ENCODE data around the gene SSX7.
"Not testable (repeated sequence)": the region's sequence is repeated elsewhere in the genome, so short reads cannot be mapped to it uniquely, and the experiment has no call there.

The SSX7 gene, protein sequence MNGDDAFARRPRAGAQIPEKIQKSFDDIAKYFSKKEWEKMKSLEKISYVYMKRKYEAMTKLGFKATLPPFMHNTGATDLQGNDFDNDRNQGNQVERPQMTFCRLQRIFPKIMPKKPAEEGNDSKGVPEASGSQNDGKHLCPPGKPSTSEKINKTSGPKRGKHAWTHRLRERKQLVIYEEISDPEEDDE
- total RNA-seq = 0 reads per million in 4 donors

DNA sequence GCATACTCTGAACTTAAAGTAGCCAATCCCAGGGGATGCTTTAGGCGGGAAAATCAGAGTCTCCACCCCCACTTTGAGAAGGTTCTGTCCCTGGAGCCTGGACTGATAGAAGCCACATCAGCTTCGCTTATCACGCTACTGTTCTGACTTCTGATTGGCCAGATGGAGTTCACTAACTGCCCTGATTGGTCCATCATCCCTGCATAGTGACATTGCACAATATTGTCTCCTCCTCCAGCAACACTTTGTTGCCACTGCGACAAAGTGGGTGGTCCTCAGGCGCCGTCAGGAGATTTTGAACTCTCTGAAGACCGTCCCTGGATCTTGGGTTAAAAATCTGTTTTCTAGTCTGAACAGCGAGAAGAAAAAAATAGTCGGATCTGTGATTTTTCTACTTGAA lies at the start of gene SSX7:
SSX7 (minus strand) TSS at position 101 of the 400 bp plus-strand sequence. CDS start 1,428 bp downstream, outside the sequence.
- DNase-seq = not testable (repeated sequence)

- not testable (repeated sequence) for DNase-seq
These were observed 37.3 kb upstream of the SSX7 start for GRCh38 chrX:52692034-52692433.

- DNase-seq = not testable (repeated sequence)
These were observed 7.5 kb upstream of the SSX7 start for GRCh38 chrX:52662218-52662617.

GRCh38 chrX:52655475-52655874 lies 775 bp upstream of the SSX7 start:
- DNase-seq = not testable (repeated sequence)

GRCh38 chrX:52650676-52651075 lies 4.0 kb downstream of the SSX7 start:
- DNase-seq = not testable (repeated sequence)

GRCh38 chrX:52648956-52649355 lies 5.7 kb downstream of the SSX7 start:
- DNase-seq = not testable (repeated sequence)

GRCh38 chrX:52628483-52628882 lies 26.2 kb downstream of the SSX7 start:
- DNase-seq = not testable (repeated sequence)

DNA sequence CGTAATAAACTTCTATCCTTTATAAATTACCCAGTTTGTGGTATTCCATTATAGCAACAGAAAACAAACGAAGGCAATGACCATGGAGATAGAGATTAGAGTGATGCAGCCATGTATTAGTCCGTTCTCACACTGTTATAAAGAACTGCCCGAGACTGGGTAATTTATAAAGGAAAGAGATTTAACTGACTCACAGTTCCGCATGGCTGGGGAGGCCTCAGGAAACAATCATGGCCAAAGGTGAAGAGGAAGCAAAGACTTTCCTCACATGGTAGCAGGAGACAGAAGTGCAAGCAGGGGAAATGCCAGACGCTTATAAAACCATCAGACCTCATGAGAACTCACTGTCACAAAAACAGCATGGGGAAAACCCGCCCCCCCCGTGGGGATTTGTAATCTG lies 34.0 kb downstream of the SSX7 start:
- DNase-seq = not testable (repeated sequence)

DNA sequence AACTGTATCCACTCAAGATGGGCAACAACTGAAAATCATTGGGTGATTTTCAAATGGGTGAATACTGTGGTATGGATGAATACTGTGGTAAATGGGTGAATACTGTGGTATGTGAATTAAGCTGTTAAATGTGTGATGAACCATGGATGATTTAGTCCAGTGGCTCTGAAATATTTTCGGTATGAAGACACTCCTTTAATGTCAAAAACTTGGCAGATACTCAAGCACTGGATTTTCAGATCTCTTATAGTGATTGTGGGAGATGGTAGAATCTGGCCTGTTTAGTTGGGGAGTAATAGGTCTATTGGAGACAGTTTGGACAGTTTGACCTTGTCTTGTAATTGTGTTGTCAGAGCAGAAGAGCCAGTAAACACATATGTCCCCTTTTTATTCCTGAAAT lies 45.7 kb downstream of the SSX7 start:
- DNase-seq = no peak

GRCh38 chrX:52603151-52603550 lies 51.5 kb downstream of the SSX7 start:
- DNase-seq = not testable (repeated sequence)

- DNase-seq = no peak
These were observed 55.8 kb downstream of the SSX7 start for GRCh38 chrX:52598886-52599285.

DNA sequence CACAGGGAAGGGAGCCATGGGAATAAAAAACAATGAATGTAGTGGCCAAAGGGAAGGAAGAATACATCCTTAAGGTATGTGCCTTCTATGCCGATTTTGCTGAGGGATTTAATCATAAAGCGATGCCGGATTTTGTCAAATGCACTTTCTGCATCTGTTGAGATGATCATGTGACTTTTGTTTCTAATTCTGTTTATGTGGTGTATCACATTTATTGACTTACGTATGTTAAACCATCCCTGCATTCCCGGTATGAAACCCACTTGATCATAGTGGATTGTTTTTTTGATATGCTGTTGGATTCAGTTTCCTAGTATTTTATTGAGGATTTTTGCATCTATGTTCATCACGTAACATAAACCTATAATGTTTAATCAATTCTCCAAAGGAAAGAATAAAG lies 60.0 kb downstream of the SSX7 start:
- no peak for DNase-seq
